ENCODE results near the gene PTPRJ. TPM values are rescaled to one million over a fixed set of nuclear protein-coding genes. Genes with fewer than 3 reads are reported as not detected.

The PTPRJ gene
- total RNA-seq, 1 donor from 2014 or later, result 70.3 TPM

GRCh38 chr11:48081151-48082010 is 101.0 kb downstream of the PTPRJ start:
- intact Hi-C loops (cut with micrococcal nuclease), result loop anchor here (2.0 kb wide), 2 partner anchors 15 to 25 kb away; no protein-coding TSS in a partner anchor
- Mint-ChIP-seq H3K27me3 (ENCODE audit: insufficient read depth) (no peaks in the 10 kb centered on the region), H3K4me3 (peak overlapping the region; percentile 5), H3K4me1 (ENCODE audit: low read depth) (peaks cover 56% of the 10 kb centered on the region), H3K36me3 (ENCODE audit: low read depth) (peaks cover 29% of the 10 kb centered on the region), H3K27ac (peak overlapping the region; percentile 72), H3K9me3 (no peaks in the 10 kb centered on the region)
- peak; percentile 16 for DNase-seq (ENCODE audit: low spot score)

- Mint-ChIP-seq H3K27me3 (ENCODE audit: insufficient read depth) (no peaks in the 10 kb centered on the region), H3K9me3 (no peaks in the 10 kb centered on the region), H3K4me3 (no peak overlapping the region), H3K27ac (peak overlapping the region; percentile 29), H3K4me1 (ENCODE audit: low read depth) (peaks cover 67% of the 10 kb centered on the region), H3K36me3 (ENCODE audit: low read depth) (peaks cover 29% of the 10 kb centered on the region)
- intact Hi-C loops (cut with micrococcal nuclease), result loop anchor here (2.0 kb wide), 1 partner anchor 14 kb away; no protein-coding TSS in a partner anchor
- DNase-seq (ENCODE audit: low spot score), result no peak
Observed at GRCh38 chr11:48082771-48083170, 102.4 kb downstream of the PTPRJ start.

DNA sequence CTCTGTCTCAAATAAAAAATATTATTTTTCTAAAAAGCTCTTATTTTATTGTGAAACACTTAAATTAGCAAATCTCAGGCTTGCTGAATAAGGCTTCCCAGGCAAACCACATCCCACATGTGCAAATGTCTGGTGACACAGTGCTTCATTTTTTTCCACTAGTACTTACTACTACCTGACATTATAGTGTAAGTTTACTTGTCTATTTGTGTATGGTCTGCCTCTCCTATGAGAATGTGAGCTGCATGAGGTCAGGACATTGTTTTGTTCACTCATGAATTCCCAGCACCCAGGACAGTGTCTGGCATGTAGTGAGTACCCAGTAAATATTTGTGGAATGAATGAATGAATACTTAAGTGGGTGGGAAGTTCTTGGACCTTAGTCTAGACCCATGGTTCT is 103.1 kb downstream of the PTPRJ start:
- Mint-ChIP-seq H3K4me1 (ENCODE audit: low read depth) (peaks cover 68% of the 10 kb centered on the region), H3K27ac (peak overlapping the region; percentile 79), H3K9me3 (no peaks in the 10 kb centered on the region), H3K36me3 (ENCODE audit: low read depth) (peaks cover 25% of the 10 kb centered on the region), H3K27me3 (ENCODE audit: insufficient read depth) (no peaks in the 10 kb centered on the region), H3K4me3 (no peak overlapping the region)
- DNase-seq (ENCODE audit: low spot score), result no peak
- intact Hi-C loops (cut with micrococcal nuclease), result loop anchor here (2.0 kb wide), 1 partner anchor 13 kb away; no protein-coding TSS in a partner anchor

DNA sequence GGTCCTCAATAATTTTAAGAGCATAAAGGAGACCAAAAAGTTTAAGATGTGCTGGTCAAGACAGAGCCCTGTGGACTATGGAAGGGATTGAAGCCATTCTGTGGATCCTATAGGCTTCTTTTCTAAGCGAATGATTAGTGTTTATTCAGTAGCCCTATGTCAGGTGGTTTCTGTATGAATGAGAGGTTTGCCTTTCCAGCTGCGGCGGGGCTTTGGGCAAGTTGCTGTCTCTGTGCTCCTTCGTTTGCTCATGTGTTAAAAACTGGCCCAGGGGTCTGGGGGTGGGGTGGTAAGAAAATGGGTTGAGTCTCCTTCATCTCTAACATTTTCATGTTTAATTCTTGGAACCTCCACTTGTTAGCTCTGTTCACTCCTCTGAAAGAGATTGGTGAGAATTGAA is 105.3 kb downstream of the PTPRJ start:
- no peak for DNase-seq (ENCODE audit: low spot score)
- intact Hi-C loops (cut with micrococcal nuclease), result no loop called here
- Mint-ChIP-seq H3K4me1 (ENCODE audit: low read depth) (peaks cover 65% of the 10 kb centered on the region), H3K4me3 (no peak overlapping the region), H3K36me3 (ENCODE audit: low read depth) (peaks cover 22% of the 10 kb centered on the region), H3K27me3 (ENCODE audit: insufficient read depth) (no peaks in the 10 kb centered on the region), H3K9me3 (no peaks in the 10 kb centered on the region), H3K27ac (no peak overlapping the region)

GRCh38 chr11:48087422-48087821 is 107.1 kb downstream of the PTPRJ start:
- H3K27ac Mint-ChIP-seq, result no peak overlapping the region
- no peak overlapping the region for H3K4me3 Mint-ChIP-seq
- no peak for DNase-seq (ENCODE audit: low spot score)
- intact Hi-C loops (cut with micrococcal nuclease), result no loop called here
- H3K36me3 Mint-ChIP-seq (ENCODE audit: low read depth), result peaks cover 24% of the 10 kb centered on the region
- no peaks in the 10 kb centered on the region for H3K27me3 Mint-ChIP-seq (ENCODE audit: insufficient read depth)
- H3K4me1 Mint-ChIP-seq (ENCODE audit: low read depth), result peaks cover 58% of the 10 kb centered on the region
- H3K9me3 Mint-ChIP-seq, result no peaks in the 10 kb centered on the region

- no peaks in the 10 kb centered on the region for H3K27me3 Mint-ChIP-seq (ENCODE audit: insufficient read depth)
- H3K4me3 Mint-ChIP-seq, result no peak overlapping the region
- peaks cover 20% of the 10 kb centered on the region for H3K36me3 Mint-ChIP-seq (ENCODE audit: low read depth)
- peaks cover 59% of the 10 kb centered on the region for H3K4me1 Mint-ChIP-seq (ENCODE audit: low read depth)
- intact Hi-C loops (cut with micrococcal nuclease), result no loop called here
- DNase-seq (ENCODE audit: low spot score), result no peak
- H3K9me3 Mint-ChIP-seq, result no peaks in the 10 kb centered on the region
- no peak overlapping the region for H3K27ac Mint-ChIP-seq
Observed at GRCh38 chr11:48087974-48088681, 107.8 kb downstream of the PTPRJ start.

DNA sequence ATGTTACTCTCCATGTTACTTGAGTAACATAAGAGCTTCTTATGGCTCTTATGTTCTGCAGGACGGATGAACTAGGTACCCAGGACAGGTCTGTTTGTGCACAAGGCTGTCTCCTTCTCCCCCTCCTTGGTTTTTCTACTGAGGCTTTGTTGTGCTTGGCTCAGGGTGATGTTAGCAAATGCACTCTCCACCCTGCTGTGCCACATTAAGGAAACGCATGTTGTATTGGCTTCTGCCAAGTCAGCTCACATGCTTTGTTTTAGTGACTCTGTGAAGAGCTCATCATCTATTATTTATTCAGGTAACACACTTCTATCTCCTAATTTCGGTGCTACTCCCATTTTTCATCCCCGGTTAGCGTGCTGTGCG is 108.3 kb downstream of the PTPRJ start:
- no peak for DNase-seq (ENCODE audit: low spot score)
- Mint-ChIP-seq H3K9me3 (no peaks in the 10 kb centered on the region), H3K4me3 (no peak overlapping the region), H3K27ac (no peak overlapping the region), H3K27me3 (ENCODE audit: insufficient read depth) (no peaks in the 10 kb centered on the region), H3K4me1 (ENCODE audit: low read depth) (peaks cover 59% of the 10 kb centered on the region), H3K36me3 (ENCODE audit: low read depth) (peaks cover 17% of the 10 kb centered on the region)
- intact Hi-C loops (cut with micrococcal nuclease), result no loop called here

DNA sequence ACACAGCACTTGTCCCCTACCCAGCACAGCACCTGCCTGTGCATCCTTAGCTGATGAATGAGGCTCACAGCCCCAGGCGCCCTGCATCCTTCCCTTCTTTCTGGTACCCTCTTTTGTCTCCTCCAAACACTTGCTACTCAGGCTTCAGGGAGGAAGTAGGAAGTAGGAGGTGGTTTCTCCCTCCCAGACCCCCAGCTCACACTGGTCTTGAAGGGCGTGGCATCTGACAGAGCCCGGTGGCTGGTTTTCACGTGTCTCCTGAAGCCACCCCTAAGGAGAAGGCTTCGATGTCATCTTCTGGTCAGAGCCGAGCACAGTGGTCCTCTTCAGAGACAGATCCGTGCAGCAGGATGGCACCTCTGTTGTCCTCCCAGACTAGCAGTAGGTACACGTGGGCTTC is 109.8 kb downstream of the PTPRJ start:
- Mint-ChIP-seq H3K9me3 (no peaks in the 10 kb centered on the region), H3K36me3 (ENCODE audit: low read depth) (peaks cover 15% of the 10 kb centered on the region), H3K4me1 (ENCODE audit: low read depth) (peaks cover 69% of the 10 kb centered on the region), H3K27ac (no peak overlapping the region), H3K27me3 (ENCODE audit: insufficient read depth) (no peaks in the 10 kb centered on the region), H3K4me3 (no peak overlapping the region)
- DNase-seq (ENCODE audit: low spot score), result no peak
- intact Hi-C loops (cut with micrococcal nuclease), result no loop called here

- H3K27ac Mint-ChIP-seq, result no peak overlapping the region
Observed at GRCh38 chr11:48091426-48092102, 111.2 kb downstream of the PTPRJ start.

GRCh38 chr11:48093323-48093722 is 113.0 kb downstream of the PTPRJ start:
- Mint-ChIP-seq H3K36me3 (ENCODE audit: low read depth) (peaks cover 21% of the 10 kb centered on the region), H3K27ac (no peak overlapping the region), H3K4me3 (no peak overlapping the region), H3K27me3 (ENCODE audit: insufficient read depth) (no peaks in the 10 kb centered on the region), H3K9me3 (no peaks in the 10 kb centered on the region), H3K4me1 (ENCODE audit: low read depth) (peaks cover 77% of the 10 kb centered on the region)
- DNase-seq (ENCODE audit: low spot score), result no peak
- intact Hi-C loops (cut with micrococcal nuclease), result no loop called here

More at GRCh38 chr11:48091426-48092102, 111.2 kb downstream of the PTPRJ start:
- H3K9me3 Mint-ChIP-seq, result no peaks in the 10 kb centered on the region
- no peak overlapping the region for H3K4me3 Mint-ChIP-seq
- intact Hi-C loops (cut with micrococcal nuclease), result no loop called here
- peaks cover 19% of the 10 kb centered on the region for H3K36me3 Mint-ChIP-seq (ENCODE audit: low read depth)
- H3K4me1 Mint-ChIP-seq (ENCODE audit: low read depth), result peaks cover 78% of the 10 kb centered on the region
- DNase-seq (ENCODE audit: low spot score), result no peak
- no peaks in the 10 kb centered on the region for H3K27me3 Mint-ChIP-seq (ENCODE audit: insufficient read depth)

DNA sequence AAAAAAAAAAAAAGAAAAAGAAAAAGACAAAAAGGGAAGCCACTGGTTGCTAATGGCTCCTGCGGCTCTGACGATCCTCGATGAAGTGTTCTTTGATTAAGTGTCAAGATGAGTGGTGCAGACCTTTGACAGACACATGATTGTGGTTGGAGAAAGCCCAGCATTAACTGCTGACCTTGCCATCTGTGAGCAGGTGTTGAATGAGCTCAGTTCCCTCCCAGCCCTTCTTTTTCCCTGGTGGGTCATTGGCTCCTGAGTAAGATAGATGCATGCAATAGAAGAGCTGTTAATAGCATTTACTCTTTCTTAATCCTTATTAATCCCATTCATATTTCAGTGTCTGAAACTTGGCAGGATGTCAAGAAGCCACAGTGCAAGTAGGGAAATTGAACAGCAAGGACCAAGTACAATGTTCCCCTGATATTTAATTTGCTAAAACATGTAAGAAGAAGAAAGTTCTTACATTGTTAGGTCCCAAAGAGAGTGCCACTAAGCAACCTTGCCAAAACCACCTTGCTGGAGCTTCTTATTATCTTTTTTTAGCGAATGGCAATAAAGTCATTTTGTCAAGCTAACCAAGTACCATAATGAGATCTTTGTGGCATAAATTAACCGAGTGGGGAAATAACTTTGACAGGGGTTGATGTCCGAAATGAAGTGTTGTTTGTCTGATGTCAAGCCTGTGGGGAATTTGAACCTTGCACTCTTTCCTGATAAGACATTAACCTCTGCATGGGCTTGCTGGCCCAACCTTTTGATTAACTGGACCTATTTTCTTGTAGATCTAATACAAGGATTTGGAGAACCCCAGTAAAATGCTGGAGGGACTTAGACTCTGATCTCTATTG is 113.7 kb downstream of the PTPRJ start:
- Mint-ChIP-seq H3K4me1 (ENCODE audit: low read depth) (peaks cover 74% of the 10 kb centered on the region), H3K27me3 (ENCODE audit: insufficient read depth) (no peaks in the 10 kb centered on the region), H3K9me3 (no peaks in the 10 kb centered on the region), H3K36me3 (ENCODE audit: low read depth) (peaks cover 21% of the 10 kb centered on the region), H3K27ac (no peak overlapping the region), H3K4me3 (no peak overlapping the region)
- intact Hi-C loops (cut with micrococcal nuclease), result no loop called here
- DNase-seq (ENCODE audit: low spot score), result no peak

DNA sequence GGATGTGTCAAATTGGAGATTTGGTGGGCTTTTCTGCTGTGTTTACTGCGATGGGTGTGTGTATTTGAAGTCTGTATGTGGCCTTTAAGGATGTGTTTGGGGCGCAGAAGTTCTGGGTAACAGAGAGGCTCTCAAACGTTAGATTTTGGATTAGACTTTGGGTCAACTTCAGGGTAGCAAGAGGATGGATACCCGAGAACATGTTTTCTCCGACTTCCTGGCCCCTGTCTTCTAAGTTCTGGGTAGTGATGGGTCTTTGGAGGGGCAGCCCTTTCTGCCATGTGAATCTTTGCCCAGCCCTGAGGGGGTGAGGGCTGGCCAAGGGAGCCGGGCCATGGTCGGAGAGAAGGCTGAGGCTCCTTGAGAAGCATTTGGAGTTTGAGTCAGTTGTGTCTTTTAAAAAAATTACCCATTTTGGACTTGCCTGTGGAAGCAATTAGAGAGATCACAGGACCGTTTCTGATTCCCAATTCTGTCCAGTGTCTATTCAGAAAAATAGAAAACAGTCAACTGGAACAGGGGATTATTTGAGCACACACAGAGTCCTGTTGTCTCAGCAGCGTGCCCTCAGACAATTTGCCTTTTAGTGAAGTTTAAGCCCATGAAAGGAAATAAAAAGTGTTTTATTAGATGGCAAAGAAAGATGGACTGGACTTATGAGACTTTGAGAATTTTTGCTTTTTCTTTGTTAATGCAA is 114.4 kb downstream of the PTPRJ start:
- Mint-ChIP-seq H3K9me3 (no peaks in the 10 kb centered on the region), H3K4me1 (ENCODE audit: low read depth) (peaks cover 77% of the 10 kb centered on the region), H3K27ac (peak overlapping the region; percentile 72), H3K4me3 (no peak overlapping the region), H3K36me3 (ENCODE audit: low read depth) (peaks cover 24% of the 10 kb centered on the region), H3K27me3 (ENCODE audit: insufficient read depth) (no peaks in the 10 kb centered on the region)
- no peak for DNase-seq (ENCODE audit: low spot score)
- intact Hi-C loops (cut with micrococcal nuclease), result no loop called here

Measured in activated T-helper 1 cell treated with anti-CD3 and anti-CD28 coated beads, Interleukin-12 subunit alpha, Interleukin-12 subunit beta, Interleukin-2, Interleukin-4 antibody, amounts not matched to agents 30 ng/mL and 10 ng/mL and 1 ng/mL, durations not matched to agents 14 hours and 24 hours and 36 hours (primary cell).